GM18507 (cell line): ENCODE data around the gene DCP1B.

Experiments
- DNase-seq: peaks from one replicate; pipeline ENCODE4 v3.0.0; 2011; ENCODE audit warnings: low read depth; ENCODE audit not compliant: insufficient read length; ENCODE audit errors: extremely low spot score
- FAIRE-seq: peaks from 2 replicates; lab custom pipeline; 2011; peaks lifted over from hg19 to GRCh38; lab: Jason Lieb, UNC

Gene DCP1B

DNA sequence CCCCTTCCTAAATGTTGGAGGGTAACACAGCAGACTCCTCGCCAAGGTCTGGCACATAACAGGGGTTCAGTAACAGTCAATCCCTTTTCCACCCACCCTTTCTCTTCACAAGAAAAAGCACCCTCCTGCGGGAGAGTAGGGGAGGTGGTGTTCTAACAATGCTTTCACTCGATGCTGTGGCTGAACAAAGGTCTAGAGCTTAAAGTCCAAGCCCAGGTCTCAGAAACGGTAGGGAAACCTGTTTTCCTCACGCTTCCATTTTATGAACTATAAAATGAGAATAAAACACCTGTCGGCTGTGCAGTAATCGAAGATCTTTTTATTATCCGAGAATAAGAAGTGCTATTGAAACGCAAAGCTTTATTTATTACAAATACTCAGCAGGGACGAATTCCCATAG lies 64.9 kb downstream of the DCP1B start:
- no peak for FAIRE-seq

GRCh38 chr12:1937481-1938224 lies 66.6 kb downstream of the DCP1B start:
- FAIRE-seq (no peak), DNase-seq (no peak)

More for the DNA sequence above, 64.9 kb downstream of the DCP1B start:
- DNase-seq = no peak

DNA sequence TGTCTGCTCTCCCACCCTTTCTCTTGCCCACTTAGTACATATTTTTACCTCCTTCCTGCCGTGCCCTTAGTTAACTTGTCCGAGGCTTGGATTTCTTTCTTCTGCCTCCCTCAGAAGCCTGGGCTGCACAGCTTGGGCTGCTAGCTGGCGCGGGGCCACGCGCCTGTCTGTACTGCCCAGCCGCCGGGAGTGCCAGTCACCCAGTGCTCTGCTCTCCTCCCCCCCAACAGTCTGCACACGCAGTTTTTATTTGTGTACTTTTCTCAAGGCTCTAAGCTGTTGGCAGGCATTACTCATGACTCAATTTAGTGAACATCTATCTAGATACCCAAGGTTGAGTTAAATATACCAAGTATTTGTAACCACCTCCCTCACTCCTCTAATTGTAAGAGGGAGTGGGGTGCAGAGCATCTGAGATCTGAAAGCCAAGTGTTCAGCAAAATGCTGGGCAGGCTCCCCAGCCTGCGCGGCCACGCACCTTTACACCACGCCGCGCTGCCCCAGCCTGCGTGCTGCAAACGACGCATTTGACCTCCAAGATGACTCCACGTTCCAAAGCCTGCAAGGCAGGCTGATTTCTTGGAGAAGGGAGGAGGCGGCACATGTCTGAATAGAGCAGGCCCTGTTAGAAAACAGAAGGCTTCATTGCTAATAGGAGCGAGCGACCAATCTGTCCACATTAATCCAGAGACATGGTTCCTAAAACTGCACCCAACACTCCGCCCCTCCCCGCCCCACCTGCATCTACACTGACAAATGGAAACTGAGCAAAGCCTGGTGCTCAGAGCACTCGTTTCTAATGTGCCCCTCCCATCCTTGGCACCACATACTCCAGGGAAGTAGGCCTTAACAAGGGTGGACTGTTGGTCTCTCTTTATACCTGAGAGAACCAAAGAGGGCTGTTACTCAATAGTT lies 67.6 kb downstream of the DCP1B start:
- DNase-seq (no peak), FAIRE-seq (no peak)

DNA sequence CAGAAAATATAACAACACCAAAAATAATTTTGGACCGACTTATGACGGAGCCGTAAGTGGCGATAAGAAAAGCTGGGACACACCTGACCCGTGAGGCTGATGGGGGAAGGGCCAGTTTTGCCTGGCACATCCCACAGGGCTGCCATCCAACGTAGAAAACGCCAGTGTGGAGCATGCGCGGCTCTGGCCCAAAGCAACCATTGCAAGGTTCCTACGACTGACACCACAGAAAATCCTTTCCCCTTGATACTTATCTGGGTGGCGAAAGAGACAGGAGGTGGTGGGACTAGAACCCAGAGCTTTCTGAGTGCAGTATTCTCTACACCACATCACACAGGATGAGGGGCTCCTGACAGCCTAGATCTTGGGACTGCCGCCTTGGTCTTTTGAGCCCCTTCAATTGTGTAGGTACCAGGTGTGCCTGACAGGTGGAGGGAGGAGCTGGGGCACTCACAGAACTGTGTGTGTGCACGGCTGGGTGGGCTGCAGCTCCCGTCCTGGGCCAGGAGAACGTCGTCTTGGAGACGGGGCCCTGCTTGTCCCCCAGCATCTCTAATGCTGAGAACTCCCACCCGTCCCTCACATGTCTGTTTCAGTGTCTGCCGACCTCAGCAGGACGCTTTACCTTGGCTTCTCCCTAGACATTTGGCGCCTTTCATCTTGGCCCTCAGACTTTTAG lies 68.4 kb downstream of the DCP1B start:
- no peak for DNase-seq
- FAIRE-seq = no peak

GRCh38 chr12:1935242-1935641 lies 69.0 kb downstream of the DCP1B start:
- DNase-seq = no peak

GRCh38 chr12:1934831-1935230 lies 69.4 kb downstream of the DCP1B start:
- no peak for DNase-seq
- no peak for FAIRE-seq

More at GRCh38 chr12:1935242-1935641, 69.0 kb downstream of the DCP1B start:
- FAIRE-seq = no peak

DNA sequence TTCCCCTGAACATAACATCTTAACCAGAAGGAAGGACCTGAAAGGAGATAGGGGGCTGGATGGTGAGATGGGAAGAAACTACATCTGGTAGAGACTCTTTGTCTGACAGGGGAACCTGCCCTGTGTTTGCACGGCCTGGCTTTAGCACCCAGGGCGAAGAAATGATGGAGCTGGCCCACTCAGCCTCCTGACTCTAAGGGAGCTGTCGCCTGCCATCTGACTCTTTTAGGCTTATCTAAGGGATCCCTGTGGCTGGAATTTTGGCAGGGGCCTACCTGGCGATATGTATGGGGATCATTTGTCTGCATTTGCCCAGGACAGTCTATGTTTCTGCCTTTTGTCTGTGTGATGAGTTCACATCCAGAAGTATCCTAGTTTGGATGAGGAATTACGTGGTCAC lies 70.2 kb downstream of the DCP1B start:
- no peak for FAIRE-seq
- DNase-seq = no peak

DNA sequence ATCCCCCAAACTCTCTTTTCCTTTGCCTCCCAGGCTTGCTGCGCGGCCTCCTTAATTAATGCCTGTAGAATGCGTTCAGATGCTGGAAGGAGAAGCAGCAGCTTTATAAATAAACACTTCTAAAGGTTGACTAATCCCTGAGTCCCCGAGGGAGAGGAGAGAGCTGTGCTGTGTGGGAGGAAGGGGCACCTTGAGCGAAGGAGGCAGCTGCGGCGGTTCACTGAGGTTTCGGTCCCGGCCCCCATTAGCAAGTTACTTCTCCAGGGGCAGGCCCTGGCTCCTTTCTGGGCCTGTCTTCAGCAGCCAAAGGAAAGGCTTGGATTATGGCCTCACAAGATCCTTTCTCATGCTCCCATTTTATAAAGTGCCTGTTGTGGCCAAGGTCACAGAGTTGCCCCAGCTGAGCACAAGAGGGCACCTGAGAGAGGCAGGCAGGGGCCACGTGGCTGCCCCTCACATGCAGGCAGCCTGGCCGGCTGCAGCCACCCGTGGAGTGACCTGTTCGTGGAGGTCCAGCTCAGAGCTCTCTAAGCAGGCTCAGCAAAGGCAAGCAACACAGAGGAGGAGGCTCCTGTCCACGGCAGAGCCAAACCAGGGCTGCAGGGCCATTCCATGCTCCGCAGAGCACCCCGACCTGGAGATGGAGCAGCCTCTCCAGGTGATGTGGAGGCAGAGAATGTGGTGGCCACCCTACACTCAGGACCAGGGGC lies 70.8 kb downstream of the DCP1B start:
- DNase-seq (peak; percentile 40), FAIRE-seq (peak; percentile 69)

GRCh38 chr12:1932264-1932777 lies 71.9 kb downstream of the DCP1B start:
- FAIRE-seq (no peak), DNase-seq (no peak)

- DNase-seq (no peak), FAIRE-seq (no peak)
These were observed 72.6 kb downstream of the DCP1B start for GRCh38 chr12:1931642-1932041.

GRCh38 chr12:1930803-1931597 lies 73.3 kb downstream of the DCP1B start:
- FAIRE-seq (no peak), DNase-seq (no peak)

DNA sequence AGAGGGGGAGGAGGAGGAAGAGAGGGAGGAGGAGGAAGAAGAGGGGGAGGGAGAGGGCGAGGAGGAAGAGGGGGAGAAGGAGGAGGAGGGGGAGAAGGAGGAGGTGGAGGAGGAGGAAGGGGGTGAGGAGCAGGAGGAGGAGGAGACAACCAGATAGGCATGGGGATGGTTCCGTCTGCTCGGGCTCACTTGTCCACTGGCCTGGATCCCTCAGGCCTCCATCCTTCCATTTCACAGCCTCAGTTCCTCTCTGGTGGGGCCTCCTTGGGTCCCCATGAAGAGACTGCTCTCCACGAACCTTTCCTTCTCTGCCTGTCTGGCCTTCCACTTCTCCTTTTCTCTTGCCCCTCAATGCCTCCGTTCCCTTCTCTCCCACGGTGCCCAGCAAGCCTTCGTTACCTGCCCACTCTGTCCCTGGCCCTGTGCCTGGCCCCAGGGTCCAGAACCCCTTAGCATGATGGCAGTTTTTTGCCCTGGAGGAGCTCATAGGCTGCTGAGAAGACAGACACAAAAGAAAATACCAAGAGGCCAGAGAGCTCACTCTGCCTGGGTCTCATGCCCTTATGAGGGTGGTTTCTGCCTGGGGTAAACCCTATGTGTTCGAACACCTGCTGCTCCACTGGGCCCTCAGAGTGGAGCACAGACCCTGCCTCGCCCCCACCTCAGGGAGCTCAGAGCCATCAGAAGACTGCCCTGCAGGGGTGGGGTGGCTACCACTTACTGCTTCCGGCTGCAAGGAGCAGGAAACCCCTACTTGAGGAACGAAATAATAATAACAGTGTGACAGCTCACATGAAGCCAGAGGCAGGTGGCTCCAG lies 74.1 kb downstream of the DCP1B start:
- no peak for DNase-seq
- no peak for FAIRE-seq

- DNase-seq = no peak
- no peak for FAIRE-seq
These were observed 74.8 kb downstream of the DCP1B start for GRCh38 chr12:1929241-1929984.

DNA sequence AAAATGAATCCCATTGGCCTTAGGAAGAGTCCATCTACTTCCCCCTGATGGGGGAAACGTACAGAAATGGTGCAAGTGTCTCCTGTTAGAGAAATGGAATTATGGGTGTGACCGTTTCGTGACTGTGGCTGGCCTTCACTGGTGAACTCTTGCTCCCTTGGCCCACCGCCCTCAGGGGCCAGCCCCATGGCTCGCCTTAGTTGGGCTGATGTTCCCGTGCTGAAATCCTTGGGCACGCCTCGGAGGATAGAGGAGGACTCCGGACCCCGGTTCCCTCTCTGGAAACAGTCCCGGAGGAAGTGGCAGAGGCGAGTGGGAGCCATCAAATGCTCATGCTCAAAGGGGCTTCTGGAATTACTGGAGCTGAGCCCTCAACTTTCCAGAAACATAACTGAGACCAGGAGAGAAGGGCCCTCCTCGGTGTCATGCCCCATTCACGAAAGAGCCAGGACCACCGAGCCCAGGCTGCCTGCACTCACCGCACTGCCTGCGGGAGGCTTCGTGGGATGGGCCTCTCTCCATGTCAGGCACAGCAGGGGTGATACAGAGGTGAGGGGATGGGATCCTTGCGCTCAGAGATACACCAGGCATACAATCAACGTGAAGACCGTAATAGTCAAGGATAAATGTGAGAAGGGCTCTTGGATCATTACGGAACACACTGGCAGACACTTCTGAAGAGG lies 75.7 kb downstream of the DCP1B start:
- no peak for DNase-seq
- no peak for FAIRE-seq

- DNase-seq = no peak
- no peak for FAIRE-seq
These were observed 76.4 kb downstream of the DCP1B start for GRCh38 chr12:1927751-1928351.

DNA sequence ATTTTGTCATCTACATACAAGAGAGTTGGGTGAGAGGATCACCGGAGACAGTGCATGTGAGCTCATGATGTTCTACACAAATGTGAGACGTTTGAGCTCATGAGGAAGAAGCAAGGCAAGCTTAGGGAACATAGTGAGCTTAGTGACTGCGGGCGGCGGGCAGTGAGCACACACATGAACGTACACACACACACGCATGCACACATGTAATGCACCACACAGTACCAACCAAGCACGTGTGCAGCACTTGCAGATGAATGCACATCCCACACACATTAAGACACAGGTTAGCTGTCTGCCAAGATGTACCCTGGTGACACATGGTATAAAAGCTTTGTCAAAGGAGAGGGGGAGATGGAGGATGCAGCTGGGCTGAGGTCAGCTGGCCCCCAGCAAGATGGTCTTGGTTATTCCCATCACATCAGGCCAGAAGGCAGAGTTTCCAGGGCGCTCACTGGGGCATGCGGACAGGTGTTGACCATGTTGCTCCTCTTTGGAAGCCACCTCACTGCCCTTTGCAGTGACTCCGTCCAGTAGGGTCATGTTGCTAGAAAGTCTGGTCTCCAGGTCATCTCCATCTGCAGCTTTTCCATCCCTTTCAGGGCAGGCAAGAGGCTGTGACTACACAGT lies 77.1 kb downstream of the DCP1B start:
- DNase-seq = no peak
- FAIRE-seq = no peak
